HG03159 (cell line): Measurements from ENCODE around the gene GSN.

Experiments used
- ATAC-seq: cut with Tn5 transposase; IDR thresholded peaks from one replicate; pipeline ENCODE4 v1.9.1; 2021; ENCODE audit warnings: mild to moderate bottlenecking, moderate library complexity; ENCODE audit not compliant: unreplicated experiment

Gene GSN

DNA sequence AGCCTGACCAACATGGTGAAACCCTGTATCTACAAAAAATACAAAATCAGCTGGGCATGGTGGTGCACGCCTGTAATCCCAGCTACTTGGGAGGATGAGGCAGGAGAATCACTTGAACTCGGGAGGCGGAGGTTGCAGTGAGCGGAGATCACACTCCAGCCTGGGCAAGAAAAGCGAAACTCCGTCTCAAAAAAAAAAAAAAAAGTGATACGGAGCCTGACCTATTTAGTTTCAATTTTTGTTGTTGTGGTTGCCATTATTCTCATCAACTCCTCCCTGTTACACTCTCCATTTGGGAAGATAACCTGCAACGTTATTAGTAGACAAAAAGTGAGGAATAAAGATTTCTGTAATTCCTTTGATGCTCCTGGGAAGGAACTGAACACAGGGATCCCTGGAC lies 100.8 kb downstream of the GSN start:
- ATAC-seq = no peak

DNA sequence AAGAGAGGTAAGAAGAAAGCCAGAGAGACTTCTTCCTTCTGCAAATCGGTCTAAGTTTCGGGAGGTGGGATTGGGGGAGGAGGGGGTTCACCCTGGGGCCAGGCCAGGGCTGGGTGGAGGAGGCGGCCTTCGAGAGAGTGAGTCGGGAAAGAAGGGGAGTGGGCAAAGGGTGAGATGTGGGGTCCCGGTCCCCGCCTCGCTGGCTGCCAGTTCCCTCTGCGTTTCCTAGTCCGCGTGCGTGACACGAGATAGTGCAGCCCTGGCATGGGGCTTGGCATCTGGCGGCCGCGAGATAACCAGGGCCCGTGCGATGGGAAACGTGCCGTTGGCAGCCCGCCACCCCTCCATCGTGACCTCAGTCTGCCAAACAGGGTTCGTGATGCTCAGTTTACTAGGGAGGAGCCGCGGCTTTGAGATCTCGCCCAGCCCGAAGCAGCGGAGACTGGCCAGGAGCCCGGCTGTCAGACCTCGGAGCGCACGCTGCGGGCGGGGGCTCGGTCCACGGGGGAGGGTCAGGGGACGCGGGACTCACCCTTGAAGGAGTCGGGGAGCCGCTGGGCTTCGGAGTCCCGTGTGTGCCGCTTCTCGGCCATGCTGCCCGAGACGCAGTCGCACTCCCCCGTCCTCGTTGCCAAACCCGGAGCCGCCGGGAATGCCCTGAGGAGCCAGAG lies 101.8 kb downstream of the GSN start, which contains the start of gene STOM:
Gene STOM (minus strand): TSS at position 656 of the 671 bp plus-strand sequence. CDS start 63 bp downstream, at position 593.
- peak; percentile 63 for ATAC-seq

DNA sequence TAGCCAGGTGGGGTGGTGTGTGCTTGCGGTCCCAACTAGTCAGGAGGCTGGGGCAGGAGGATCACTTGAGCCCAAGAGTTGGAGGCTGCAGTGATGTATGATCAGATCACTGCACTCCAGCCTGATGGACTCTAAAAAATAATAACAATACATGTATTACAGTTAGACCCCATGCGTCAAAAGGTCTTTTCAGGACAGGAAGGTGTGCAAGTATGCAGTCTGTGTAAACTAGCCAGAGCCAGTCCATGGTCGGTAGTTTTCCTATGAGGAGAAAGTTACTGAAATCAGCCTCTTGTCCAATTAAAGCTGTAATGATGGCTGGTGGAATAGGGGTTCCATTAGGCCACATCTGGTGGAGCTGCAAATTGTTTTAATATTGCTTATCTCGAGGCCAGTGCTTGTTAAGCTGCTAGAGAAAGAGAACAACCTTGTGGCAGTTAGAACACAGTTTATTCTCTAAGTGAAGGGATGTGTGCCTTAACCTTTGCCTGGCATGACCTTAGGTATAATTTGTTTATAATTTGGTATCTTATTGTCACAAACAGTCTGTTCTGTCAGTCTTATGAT lies 103.6 kb downstream of the GSN start:
- no peak for ATAC-seq

DNA sequence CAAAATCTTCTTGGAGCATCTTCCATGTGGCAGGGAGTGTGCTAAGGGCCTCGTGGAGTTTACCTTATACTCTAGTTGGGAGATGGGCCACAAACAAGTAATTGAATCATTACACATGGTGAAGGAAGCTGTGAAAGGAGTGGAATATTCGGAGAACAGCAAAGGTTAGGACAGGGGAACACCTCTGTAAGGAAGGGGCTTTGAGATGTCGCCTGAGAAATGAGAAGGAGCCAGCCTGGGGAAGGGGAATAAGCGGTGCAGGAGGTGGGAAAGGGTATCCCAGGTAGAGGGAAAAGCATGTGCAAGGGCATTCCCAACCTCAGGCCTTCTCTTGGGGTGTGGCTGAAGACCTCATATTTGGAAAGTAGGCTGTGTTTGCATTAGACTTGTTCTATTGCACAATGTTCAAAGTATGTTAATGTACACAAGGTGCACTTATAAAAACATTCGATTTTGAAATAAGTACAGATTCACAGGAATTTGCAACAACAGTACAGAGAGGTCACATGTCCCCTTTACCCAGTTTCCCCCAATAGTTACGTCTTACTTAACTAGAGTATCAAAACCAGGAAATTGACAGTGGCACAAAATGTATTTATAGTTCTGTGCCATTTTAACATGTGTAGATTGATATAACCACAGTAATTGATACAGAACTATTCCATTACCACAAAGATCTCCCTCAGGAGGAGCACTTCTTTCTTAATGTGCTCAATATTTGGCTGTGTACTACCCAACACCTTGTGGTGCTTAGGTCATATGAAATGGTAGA lies 104.5 kb downstream of the GSN start:
- no peak for ATAC-seq

DNA sequence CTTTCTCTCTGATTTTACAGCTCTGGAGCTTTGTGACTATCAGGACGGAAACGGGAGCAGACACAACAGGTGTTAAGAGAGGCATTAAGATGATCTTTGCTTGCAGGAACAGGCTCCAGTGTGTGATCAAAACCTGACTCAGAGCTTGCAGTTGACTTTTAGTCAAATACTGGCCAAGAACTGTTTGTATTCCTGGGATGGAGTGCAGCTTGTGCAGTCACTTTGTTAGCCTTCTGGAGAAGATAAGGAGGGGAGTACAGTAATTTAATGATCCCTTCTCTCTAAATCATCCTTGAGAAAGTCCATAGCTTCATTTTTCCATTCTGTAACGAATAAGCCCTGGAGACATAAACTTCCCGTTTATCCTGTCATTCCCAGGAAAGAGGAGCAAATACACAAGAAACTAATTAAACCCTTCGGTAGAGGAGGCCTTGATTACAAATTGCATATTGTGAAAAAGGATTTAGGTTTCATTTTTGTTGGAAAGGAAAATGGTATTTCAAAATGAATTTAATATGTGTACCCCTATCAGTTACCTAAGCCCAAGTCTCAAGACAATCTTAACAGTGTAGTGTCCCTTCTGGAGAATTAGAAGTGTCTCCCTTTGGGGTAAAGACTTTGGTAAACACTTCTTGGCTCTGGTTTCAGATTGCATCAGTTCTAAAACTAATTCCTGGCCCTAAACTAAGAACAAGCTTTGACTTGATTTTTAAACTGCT lies 105.2 kb downstream of the GSN start:
- ATAC-seq = no peak

DNA sequence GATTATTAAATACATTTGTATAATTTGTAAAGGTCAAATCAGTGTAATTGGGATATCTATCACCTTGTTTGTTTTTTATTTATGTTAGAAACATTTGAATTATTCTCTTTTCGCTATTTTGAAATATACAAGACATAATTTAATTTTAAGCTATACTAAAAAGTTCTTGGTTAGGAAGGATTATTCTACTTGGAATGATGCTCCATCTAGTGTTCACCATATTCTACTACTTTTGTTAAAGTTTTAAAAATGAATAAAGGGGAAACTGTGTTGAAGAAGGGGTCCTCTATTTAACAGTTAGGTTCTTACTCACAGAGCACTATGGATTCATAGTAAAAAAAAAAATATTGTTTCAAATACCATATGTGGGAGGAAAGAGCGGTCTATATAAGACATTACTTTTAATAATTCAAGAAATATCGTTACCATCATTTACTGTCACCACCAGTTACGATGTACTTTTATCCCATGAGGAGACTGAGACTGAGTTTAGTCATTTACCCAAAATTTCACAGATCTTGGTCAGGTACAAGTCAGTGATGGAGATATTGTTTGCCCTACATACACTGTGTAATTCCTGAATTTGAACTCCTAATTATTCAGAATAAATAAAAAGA lies 108.4 kb downstream of the GSN start:
- no peak for ATAC-seq

DNA sequence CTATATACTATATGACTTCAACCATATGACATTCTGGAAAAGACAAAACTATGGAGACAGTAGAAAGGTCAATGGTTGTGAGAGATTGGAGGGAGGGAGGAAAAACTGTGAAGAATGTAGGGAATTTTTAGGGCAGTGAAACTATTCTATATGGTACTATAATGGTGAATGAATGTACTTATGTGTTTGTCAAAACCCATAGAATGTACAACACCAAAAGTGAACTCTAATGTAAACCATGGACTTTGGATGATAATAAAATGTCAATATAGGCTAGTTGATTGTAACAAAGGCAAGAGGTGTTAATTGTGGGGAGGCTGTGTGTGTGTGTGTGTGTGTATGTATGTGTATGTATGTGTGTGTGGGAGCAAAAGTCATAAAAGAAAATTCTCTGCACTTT lies 112.9 kb downstream of the GSN start:
- no peak for ATAC-seq
